Right ventricle myocardium superior (tissue), 1 donor: Measurements from ENCODE around the gene ZNF133. TPM values are rescaled to one million over a fixed set of nuclear protein-coding genes. Genes with fewer than 3 reads are reported as not detected.
"Not testable (repeated sequence)": the region's sequence is repeated elsewhere in the genome, so short reads cannot be mapped to it uniquely, and the experiment has no call there.

Experiments
- ATAC-seq: fragments of 200-7000 bp; cut with Tn5 transposase; one replicate; pipeline ENCODE4 v1.9.1; 2020; ENCODE audit warnings: mild to moderate bottlenecking; ENCODE audit not compliant: poor library complexity
- DNase-seq: peaks from one replicate; pipeline ENCODE4 v3.0.0-alpha.2; 2020
- intact Hi-C: fragments of 100-400 bp; cut with DNase I; formaldehyde crosslinking; loops from one replicate; pipeline ENCODE4 v1.11.2; 2022
- total RNA-seq: library from RNA; stranded (reverse); fragmentation: NEBNext Ultra II Directional; extraction: Animal tissue kit (Norgen Biotek cat#: 25700); gene quantifications from one replicate; pipeline ENCODE4 v1.2.1, GENCODE V29; 2021
- donor health status: DM: no; HTN: yes; CAD: no; lungs with severe emphysema.

ZNF133 gene
- total RNA-seq, 1 donor from 2014 or later = 5.3 TPM

GRCh38 chr20:18324596-18325089, 36.3 kb downstream of the ZNF133 start:
- intact Hi-C loops = no loop called here

GRCh38 chr20:18326990-18327389, 38.7 kb downstream of the ZNF133 start:
- intact Hi-C loops = no loop called here
- ATAC-seq (no peak), DNase-seq (no peak)

More at GRCh38 chr20:18324596-18325089, 36.3 kb downstream of the ZNF133 start:
- ATAC-seq (no peak), DNase-seq (no peak)

- intact Hi-C loops = no loop called here
- DNase-seq = no peak
- ATAC-seq = no peak
These were observed 43.4 kb downstream of the ZNF133 start for GRCh38 chr20:18331694-18332093.

- ATAC-seq, intact Hi-C loops, DNase-seq: not testable (repeated sequence)
These were observed 61.4 kb downstream of the ZNF133 start for GRCh38 chr20:18349749-18350148.

GRCh38 chr20:18359854-18360253, 71.5 kb downstream of the ZNF133 start:
- intact Hi-C loops = no loop called here
- no peak for ATAC-seq
- DNase-seq = no peak

- ATAC-seq = no peak
- intact Hi-C loops = no loop called here
- DNase-seq = no peak
These were observed 72.3 kb downstream of the ZNF133 start for GRCh38 chr20:18360635-18361034.

- intact Hi-C loops = no loop called here
- ATAC-seq = no peak
These were observed 73.4 kb downstream of the ZNF133 start for GRCh38 chr20:18361678-18362077.

GRCh38 chr20:18362916-18363315, 74.6 kb downstream of the ZNF133 start:
- ATAC-seq = no peak
- no peak for DNase-seq
- intact Hi-C loops = no loop called here

More at GRCh38 chr20:18361678-18362077, 73.4 kb downstream of the ZNF133 start:
- DNase-seq = no peak

- ATAC-seq (no peak), DNase-seq (no peak)
- intact Hi-C loops = no loop called here
These were observed 75.4 kb downstream of the ZNF133 start for GRCh38 chr20:18363708-18364107.

- intact Hi-C loops = no loop called here
- DNase-seq = no peak
- ATAC-seq = no peak
These were observed 76.4 kb downstream of the ZNF133 start for GRCh38 chr20:18364768-18365167.

Other genes starting within 250 kb of the ZNF133 start
- gene OVOL2, start 230.6 kb upstream of the ZNF133 start, total RNA-seq = not detected
- gene KAT14, start 150.7 kb upstream of the ZNF133 start, total RNA-seq = 11.6 TPM
- gene PET117, start 150.7 kb upstream of the ZNF133 start, total RNA-seq = 12.0 TPM
- 0.48 TPM for gene DZANK1, start 178.5 kb downstream of the ZNF133 start, total RNA-seq
- 5.2 TPM for gene POLR3F, start 178.9 kb downstream of the ZNF133 start, total RNA-seq
- gene RBBP9, start 208.7 kb downstream of the ZNF133 start, total RNA-seq = 4.5 TPM
- gene SEC23B, start 219.4 kb downstream of the ZNF133 start, total RNA-seq = 8.6 TPM